Measurements from ENCODE around the gene RANBP1. TPM values are rescaled to one million over a fixed set of nuclear protein-coding genes. Genes with fewer than 3 reads are reported as not detected.

RANBP1 gene
- total and polyA plus RNA-seq, 2 of the 8 experiments (the other 6 are each of a cell fraction or from before 2014, with no cell fraction given), result 343 to 484 TPM

DNA sequence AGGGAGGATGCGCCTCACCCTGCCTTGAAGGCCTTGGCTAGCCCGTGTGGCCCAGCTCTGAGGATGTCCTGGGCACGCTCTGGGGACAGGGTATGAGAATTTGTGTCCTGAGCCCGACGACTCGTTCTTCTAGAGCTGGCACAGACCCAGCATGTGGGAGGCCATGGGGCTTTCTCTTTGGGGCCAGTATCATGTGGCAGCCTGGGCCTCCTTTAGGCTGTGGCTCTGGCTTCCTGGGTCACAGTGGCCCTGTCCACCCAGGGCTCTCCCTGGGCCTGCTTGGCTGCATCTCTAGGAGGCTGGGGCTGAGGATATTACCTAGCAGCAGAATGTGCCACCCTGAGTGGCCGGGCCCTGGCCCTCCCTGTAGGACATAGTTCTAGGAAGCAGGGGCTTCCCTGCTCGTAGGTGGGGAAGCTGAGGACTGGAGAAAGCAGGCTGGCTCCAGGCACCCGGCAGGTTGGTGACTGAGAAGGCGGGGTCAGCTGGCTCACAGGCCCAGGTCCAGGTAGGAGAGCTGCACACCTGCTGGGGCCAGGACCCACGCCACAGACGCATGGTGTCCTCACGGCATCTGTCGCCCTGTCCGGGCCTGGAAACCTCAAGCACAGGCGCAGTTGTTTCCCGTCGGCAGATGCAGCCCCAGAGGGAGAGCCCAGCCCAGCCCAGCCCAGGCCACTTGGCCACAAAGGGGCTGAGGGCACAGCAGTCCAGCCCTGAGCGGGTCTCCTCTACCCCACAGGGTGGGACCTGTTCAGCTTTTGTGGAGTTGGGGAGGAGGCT, 28.2 kb downstream of the RANBP1 start (continued):
- TF ChIP-seq, protein P1, sequence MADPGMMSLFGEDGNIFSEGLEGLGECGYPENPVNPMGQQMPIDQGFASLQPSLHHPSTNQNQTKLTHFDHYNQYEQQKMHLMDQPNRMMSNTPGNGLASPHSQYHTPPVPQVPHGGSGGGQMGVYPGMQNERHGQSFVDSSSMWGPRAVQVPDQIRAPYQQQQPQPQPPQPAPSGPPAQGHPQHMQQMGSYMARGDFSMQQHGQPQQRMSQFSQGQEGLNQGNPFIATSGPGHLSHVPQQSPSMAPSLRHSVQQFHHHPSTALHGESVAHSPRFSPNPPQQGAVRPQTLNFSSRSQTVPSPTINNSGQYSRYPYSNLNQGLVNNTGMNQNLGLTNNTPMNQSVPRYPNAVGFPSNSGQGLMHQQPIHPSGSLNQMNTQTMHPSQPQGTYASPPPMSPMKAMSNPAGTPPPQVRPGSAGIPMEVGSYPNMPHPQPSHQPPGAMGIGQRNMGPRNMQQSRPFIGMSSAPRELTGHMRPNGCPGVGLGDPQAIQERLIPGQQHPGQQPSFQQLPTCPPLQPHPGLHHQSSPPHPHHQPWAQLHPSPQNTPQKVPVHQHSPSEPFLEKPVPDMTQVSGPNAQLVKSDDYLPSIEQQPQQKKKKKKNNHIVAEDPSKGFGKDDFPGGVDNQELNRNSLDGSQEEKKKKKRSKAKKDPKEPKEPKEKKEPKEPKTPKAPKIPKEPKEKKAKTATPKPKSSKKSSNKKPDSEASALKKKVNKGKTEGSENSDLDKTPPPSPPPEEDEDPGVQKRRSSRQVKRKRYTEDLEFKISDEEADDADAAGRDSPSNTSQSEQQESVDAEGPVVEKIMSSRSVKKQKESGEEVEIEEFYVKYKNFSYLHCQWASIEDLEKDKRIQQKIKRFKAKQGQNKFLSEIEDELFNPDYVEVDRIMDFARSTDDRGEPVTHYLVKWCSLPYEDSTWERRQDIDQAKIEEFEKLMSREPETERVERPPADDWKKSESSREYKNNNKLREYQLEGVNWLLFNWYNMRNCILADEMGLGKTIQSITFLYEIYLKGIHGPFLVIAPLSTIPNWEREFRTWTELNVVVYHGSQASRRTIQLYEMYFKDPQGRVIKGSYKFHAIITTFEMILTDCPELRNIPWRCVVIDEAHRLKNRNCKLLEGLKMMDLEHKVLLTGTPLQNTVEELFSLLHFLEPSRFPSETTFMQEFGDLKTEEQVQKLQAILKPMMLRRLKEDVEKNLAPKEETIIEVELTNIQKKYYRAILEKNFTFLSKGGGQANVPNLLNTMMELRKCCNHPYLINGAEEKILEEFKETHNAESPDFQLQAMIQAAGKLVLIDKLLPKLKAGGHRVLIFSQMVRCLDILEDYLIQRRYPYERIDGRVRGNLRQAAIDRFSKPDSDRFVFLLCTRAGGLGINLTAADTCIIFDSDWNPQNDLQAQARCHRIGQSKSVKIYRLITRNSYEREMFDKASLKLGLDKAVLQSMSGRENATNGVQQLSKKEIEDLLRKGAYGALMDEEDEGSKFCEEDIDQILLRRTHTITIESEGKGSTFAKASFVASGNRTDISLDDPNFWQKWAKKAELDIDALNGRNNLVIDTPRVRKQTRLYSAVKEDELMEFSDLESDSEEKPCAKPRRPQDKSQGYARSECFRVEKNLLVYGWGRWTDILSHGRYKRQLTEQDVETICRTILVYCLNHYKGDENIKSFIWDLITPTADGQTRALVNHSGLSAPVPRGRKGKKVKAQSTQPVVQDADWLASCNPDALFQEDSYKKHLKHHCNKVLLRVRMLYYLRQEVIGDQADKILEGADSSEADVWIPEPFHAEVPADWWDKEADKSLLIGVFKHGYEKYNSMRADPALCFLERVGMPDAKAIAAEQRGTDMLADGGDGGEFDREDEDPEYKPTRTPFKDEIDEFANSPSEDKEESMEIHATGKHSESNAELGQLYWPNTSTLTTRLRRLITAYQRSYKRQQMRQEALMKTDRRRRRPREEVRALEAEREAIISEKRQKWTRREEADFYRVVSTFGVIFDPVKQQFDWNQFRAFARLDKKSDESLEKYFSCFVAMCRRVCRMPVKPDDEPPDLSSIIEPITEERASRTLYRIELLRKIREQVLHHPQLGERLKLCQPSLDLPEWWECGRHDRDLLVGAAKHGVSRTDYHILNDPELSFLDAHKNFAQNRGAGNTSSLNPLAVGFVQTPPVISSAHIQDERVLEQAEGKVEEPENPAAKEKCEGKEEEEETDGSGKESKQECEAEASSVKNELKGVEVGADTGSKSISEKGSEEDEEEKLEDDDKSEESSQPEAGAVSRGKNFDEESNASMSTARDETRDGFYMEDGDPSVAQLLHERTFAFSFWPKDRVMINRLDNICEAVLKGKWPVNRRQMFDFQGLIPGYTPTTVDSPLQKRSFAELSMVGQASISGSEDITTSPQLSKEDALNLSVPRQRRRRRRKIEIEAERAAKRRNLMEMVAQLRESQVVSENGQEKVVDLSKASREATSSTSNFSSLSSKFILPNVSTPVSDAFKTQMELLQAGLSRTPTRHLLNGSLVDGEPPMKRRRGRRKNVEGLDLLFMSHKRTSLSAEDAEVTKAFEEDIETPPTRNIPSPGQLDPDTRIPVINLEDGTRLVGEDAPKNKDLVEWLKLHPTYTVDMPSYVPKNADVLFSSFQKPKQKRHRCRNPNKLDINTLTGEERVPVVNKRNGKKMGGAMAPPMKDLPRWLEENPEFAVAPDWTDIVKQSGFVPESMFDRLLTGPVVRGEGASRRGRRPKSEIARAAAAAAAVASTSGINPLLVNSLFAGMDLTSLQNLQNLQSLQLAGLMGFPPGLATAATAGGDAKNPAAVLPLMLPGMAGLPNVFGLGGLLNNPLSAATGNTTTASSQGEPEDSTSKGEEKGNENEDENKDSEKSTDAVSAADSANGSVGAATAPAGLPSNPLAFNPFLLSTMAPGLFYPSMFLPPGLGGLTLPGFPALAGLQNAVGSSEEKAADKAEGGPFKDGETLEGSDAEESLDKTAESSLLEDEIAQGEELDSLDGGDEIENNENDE (IDR thresholded peaks at IDR 0.05; ENCODE audit: insufficient replicate concordance, low read length), result no peak
- no peak for TF ChIP-seq EGR1 (IDR thresholded peaks at IDR 0.05; ENCODE audit: borderline replicate concordance, low read depth, low read length)
- TF ChIP-seq MAFK (IDR thresholded peaks at IDR 0.05; ENCODE audit: low read depth, low read length), result no peak
- no peak for TF ChIP-seq TEAD4 (IDR thresholded peaks at IDR 0.05; ENCODE audit: low read depth, low read length)
- no peak for TF ChIP-seq FOSL1 (IDR thresholded peaks at IDR 0.05; ENCODE audit: insufficient read depth, low read depth, low read length)
- TF ChIP-seq RBBP5 (IDR thresholded peaks at IDR 0.05; ENCODE audit: borderline replicate concordance, low read depth, low read length), result no peak
- no peak for TF ChIP-seq HDAC6 (IDR thresholded peaks at IDR 0.05; ENCODE audit: low read depth, low read length)
- TF ChIP-seq EZH2 (IDR thresholded peaks at IDR 0.05; ENCODE audit: low read depth, low read length, severe bottlenecking), result no peak

All from H1 (cell line).